Measurements from ENCODE around the gene SFT2D1.

GRCh38 chr6:166304106-166304505 lies 38.2 kb downstream of the SFT2D1 start:
- TF ChIP-seq YY1 (IDR thresholded peaks at IDR 0.05; ENCODE audit: insufficient read depth, insufficient read length) (no peak), SUZ12 (IDR thresholded peaks at IDR 0.05; ENCODE audit: extremely low read depth, insufficient read depth, insufficient read length) (no peak)
